Epithelial cell of proximal tubule (primary cell): ENCODE measurements around the gene PAK5. TPM values are rescaled to one million over a fixed set of nuclear protein-coding genes. Genes with fewer than 3 reads are reported as not detected.

Experiments used
- DNase-seq: peaks from one replicate; pipeline ENCODE4 v3.0.0-alpha.2; 2011; ENCODE audit warnings: low read depth
- H3K4me3 ChIP-seq: 2 replicates; pipeline ENCODE4 v1.5.1; 2011; ENCODE audit warnings: low read depth, mild to moderate bottlenecking, low read length
- CTCF ChIP-seq: conservative IDR thresholded peaks from 2 replicates; pipeline ENCODE4 v1.5.1; 2012; ENCODE audit warnings: low read depth, mild to moderate bottlenecking, low read length
- total RNA-seq: library from RNA; depleted of rRNA; stranded (reverse); fragments of >200 nt; gene quantifications from 2 replicates; pipeline ENCODE4 v1.2.3, GENCODE V29; 2015

Gene PAK5
- total RNA-seq, 1 donor from 2014 or later: not detected

- no peak for TF ChIP-seq CTCF
- H3K4me3 ChIP-seq: no peak overlapping the region
- no peak for DNase-seq
Observed at GRCh38 chr20:9557411-9557810, 281.5 kb downstream of the PAK5 start.

GRCh38 chr20:9555781-9556180 is 283.1 kb downstream of the PAK5 start:
- no peak for TF ChIP-seq CTCF
- H3K4me3 ChIP-seq: no peak overlapping the region
- DNase-seq: peak; percentile 59

GRCh38 chr20:9551808-9552550 is 286.9 kb downstream of the PAK5 start:
- TF ChIP-seq CTCF: no peak
- H3K4me3 ChIP-seq: no peak overlapping the region
- DNase-seq: peak; percentile 54

GRCh38 chr20:9550871-9551270 is 288.0 kb downstream of the PAK5 start:
- DNase-seq: no peak
- no peak overlapping the region for H3K4me3 ChIP-seq
- no peak for TF ChIP-seq CTCF

- no peak for DNase-seq
- no peak overlapping the region for H3K4me3 ChIP-seq
- TF ChIP-seq CTCF: no peak
Observed at GRCh38 chr20:9550283-9550682, 288.6 kb downstream of the PAK5 start.

GRCh38 chr20:9543214-9543613 is 295.7 kb downstream of the PAK5 start:
- no peak for TF ChIP-seq CTCF
- no peak overlapping the region for H3K4me3 ChIP-seq
- DNase-seq: no peak

- DNase-seq: no peak
- no peak for TF ChIP-seq CTCF
- H3K4me3 ChIP-seq: no peak overlapping the region
Observed at GRCh38 chr20:9535449-9535848, 303.4 kb downstream of the PAK5 start.
